SK-N-SH treated with all-trans-retinoic acid at 6 μM for 48 hours (cell line): Measurements from ENCODE around the gene FGF19.

Experiments
- ATAC-seq: fragments of 200-7000 bp; cut with Tn5 transposase; 3 replicates; pipeline ENCODE4 v1.9.1; 2020; ENCODE audit warnings: mild to moderate bottlenecking, moderate library complexity
- ARNTL ChIP-seq: fragments of 450-650 bp; formaldehyde crosslinking; IDR thresholded peaks from 2 replicates; pipeline ENCODE4 v1.5.0; 2020; ENCODE audit warnings: low read depth, mild to moderate bottlenecking, moderate library complexity, borderline replicate concordance
- BACH2 ChIP-seq: fragments of 250-450 bp; sonication (Bioruptor Pico); IDR thresholded peaks from 2 replicates; pipeline ENCODE4 v1.9.0; 2021; ENCODE audit warnings: mild to moderate bottlenecking, borderline replicate concordance
- CREB5 ChIP-seq: fragments of 250-450 bp; sonication (Bioruptor Pico); IDR thresholded peaks from 2 replicates; pipeline ENCODE4 v1.5.1; 2020; ENCODE audit warnings: low read depth, mild to moderate bottlenecking, moderate library complexity
- CSDC2 ChIP-seq: fragments of 250-450 bp; sonication (Bioruptor Pico); IDR thresholded peaks from 2 replicates; pipeline ENCODE4 v1.5.0; 2020; ENCODE audit warnings: mild to moderate bottlenecking, moderate library complexity
- CSRNP3 ChIP-seq: fragments of 250-450 bp; sonication (Bioruptor Pico); IDR thresholded peaks from 2 replicates; pipeline ENCODE4 v1.5.1; 2021; ENCODE audit warnings: mild to moderate bottlenecking, moderate library complexity
- ESRRG ChIP-seq: fragments of 250-450 bp; sonication (Bioruptor Pico); IDR thresholded peaks from 2 replicates; pipeline ENCODE4 v1.6.1; 2021; ENCODE audit warnings: mild to moderate bottlenecking
- GLIS3 ChIP-seq: fragments of 250-450 bp; sonication (Bioruptor Pico); IDR thresholded peaks from 2 replicates; pipeline ENCODE4 v1.5.0; 2020; ENCODE audit warnings: mild to moderate bottlenecking, moderate library complexity
- ISL1 ChIP-seq: fragments of 250-450 bp; sonication (Bioruptor Pico); IDR thresholded peaks from 2 replicates; pipeline ENCODE4 v2.1.2; 2022; ENCODE audit warnings: mild to moderate bottlenecking, moderate library complexity
- OSR1 ChIP-seq: fragments of 250-450 bp; sonication (Bioruptor Pico); IDR thresholded peaks from 2 replicates; pipeline ENCODE4 v1.8.0; 2022; ENCODE audit warnings: moderate library complexity, mild to moderate bottlenecking, inconsistent platforms
- PATZ1 ChIP-seq: fragments of 250-450 bp; sonication (Bioruptor Pico); IDR thresholded peaks from 2 replicates; pipeline ENCODE4 v1.8.0; 2020; ENCODE audit warnings: mild to moderate bottlenecking, moderate library complexity, borderline replicate concordance
- POU6F1 ChIP-seq: fragments of 250-450 bp; sonication (Bioruptor Pico); IDR thresholded peaks from 2 replicates; pipeline ENCODE4 v1.8.0; 2021; ENCODE audit warnings: low read depth, mild to moderate bottlenecking, moderate library complexity, borderline replicate concordance
- PPARA ChIP-seq: fragments of 250-450 bp; sonication (Bioruptor Pico); IDR thresholded peaks from 2 replicates; pipeline ENCODE4 v1.5.0; 2020; ENCODE audit warnings: mild to moderate bottlenecking, borderline replicate concordance
- RARB ChIP-seq: fragments of 250-450 bp; sonication (Bioruptor Pico); IDR thresholded peaks from 2 replicates; pipeline ENCODE4 v1.8.0; 2021; ENCODE audit warnings: mild to moderate bottlenecking, moderate library complexity
- SNAI2 ChIP-seq: fragments of 250-450 bp; sonication (Bioruptor Pico); IDR thresholded peaks from 2 replicates; pipeline ENCODE4 v1.5.0; 2020; ENCODE audit warnings: mild to moderate bottlenecking, moderate library complexity
- TCF4 ChIP-seq: fragments of 250-450 bp; sonication (Bioruptor Pico); IDR thresholded peaks from 2 replicates; pipeline ENCODE4 v1.8.0; 2021; ENCODE audit warnings: mild to moderate bottlenecking, moderate library complexity, borderline replicate concordance
- TOX ChIP-seq: fragments of 250-450 bp; sonication (Bioruptor Pico); IDR thresholded peaks from 2 replicates; pipeline ENCODE4 v1.8.0; 2021; ENCODE audit warnings: mild to moderate bottlenecking, moderate library complexity, borderline replicate concordance
- TSHZ2 ChIP-seq: fragments of 250-450 bp; sonication (Bioruptor Pico); IDR thresholded peaks from 2 replicates; pipeline ENCODE4 v1.5.0; 2020; ENCODE audit warnings: mild to moderate bottlenecking, moderate library complexity
- ZC3H10 ChIP-seq: fragments of 250-450 bp; sonication (Bioruptor Pico); IDR thresholded peaks from 2 replicates; pipeline ENCODE4 v1.5.1; 2021; ENCODE audit warnings: mild to moderate bottlenecking, moderate library complexity
- ZFP30 ChIP-seq: fragments of 450-650 bp; formaldehyde crosslinking; IDR thresholded peaks from 2 replicates; pipeline ENCODE4 v1.5.0; 2022; ENCODE audit warnings: mild to moderate bottlenecking, moderate library complexity
- ZNF565 ChIP-seq: fragments of 450-650 bp; formaldehyde crosslinking; conservative IDR thresholded peaks from 2 replicates; pipeline ENCODE4 v1.5.0; 2020; ENCODE audit warnings: low read depth, mild to moderate bottlenecking, moderate library complexity
- ZNF70 ChIP-seq: fragments of 450-650 bp; formaldehyde crosslinking; IDR thresholded peaks from 2 replicates; pipeline ENCODE4 v1.5.0; 2020; ENCODE audit warnings: mild to moderate bottlenecking, moderate library complexity
- ZNF8 ChIP-seq: fragments of 450-650 bp; formaldehyde crosslinking; IDR thresholded peaks from 2 replicates; pipeline ENCODE4 v1.5.0; 2020; ENCODE audit warnings: mild to moderate bottlenecking, moderate library complexity

The FGF19 gene

GRCh38 chr11:69694781-69695180, 9.0 kb downstream of the FGF19 start:
- no peak for ATAC-seq

GRCh38 chr11:69692422-69692821, 11.4 kb downstream of the FGF19 start:
- no peak for ATAC-seq
- TF ChIP-seq CSDC2 (CRISPR knock-in tag) (no peak), CREB5 (CRISPR knock-in tag) (no peak), PPARA (no peak), OSR1 (no peak), RARB (no peak), ESRRG (CRISPR knock-in tag) (no peak), ZFP30 (CRISPR knock-in tag) (no peak), CSRNP3 (CRISPR knock-in tag) (no peak), TSHZ2 (CRISPR knock-in tag) (no peak), TOX (CRISPR knock-in tag) (no peak), ZNF565 (no peak), TCF4 (CRISPR knock-in tag) (no peak), PATZ1 (CRISPR knock-in tag) (no peak), ISL1 (CRISPR knock-in tag) (no peak)

More at GRCh38 chr11:69694781-69695180, 9.0 kb downstream of the FGF19 start:
- no peak for TF ChIP-seq ZNF8 (CRISPR knock-in tag)
- TF ChIP-seq CSDC2 (CRISPR knock-in tag) = no peak
- TF ChIP-seq ESRRG (CRISPR knock-in tag) = no peak
- no peak for TF ChIP-seq TCF4 (CRISPR knock-in tag)
- TF ChIP-seq ZC3H10 (CRISPR knock-in tag) = no peak
- TF ChIP-seq ZNF70 (CRISPR knock-in tag) = no peak
- TF ChIP-seq POU6F1 (CRISPR knock-in tag) = no peak
- no peak for TF ChIP-seq TOX (CRISPR knock-in tag)
- no peak for TF ChIP-seq RARB
- no peak for TF ChIP-seq SNAI2 (CRISPR knock-in tag)

- no peak for ATAC-seq
- TF ChIP-seq TOX (CRISPR knock-in tag) = no peak
- no peak for TF ChIP-seq ZNF70 (CRISPR knock-in tag)
- no peak for TF ChIP-seq ZNF565
- TF ChIP-seq PATZ1 (CRISPR knock-in tag) = no peak
- TF ChIP-seq CREB5 (CRISPR knock-in tag) = no peak
- no peak for TF ChIP-seq BACH2
- no peak for TF ChIP-seq ZC3H10 (CRISPR knock-in tag)
- TF ChIP-seq CSRNP3 (CRISPR knock-in tag) = no peak
- TF ChIP-seq GLIS3 = no peak
- TF ChIP-seq ARNTL = no peak
- no peak for TF ChIP-seq ISL1 (CRISPR knock-in tag)
- no peak for TF ChIP-seq TCF4 (CRISPR knock-in tag)
Observed at GRCh38 chr11:69691463-69691862, 12.4 kb downstream of the FGF19 start.
